ENCODE results near the gene ATXN7L1.

GRCh38 chr7:105571891-105572290 is 304.5 kb downstream of the ATXN7L1 start:
- TF ChIP-seq CTCF (IDR thresholded peaks at IDR 0.05) (no peak), EP300 (IDR thresholded peaks at IDR 0.05) (no peak), POLR2A (IDR thresholded peaks at IDR 0.05) (no peak)
